Measurements from ENCODE around the gene BTG3. TPM values are rescaled to one million over a fixed set of nuclear protein-coding genes. Genes with fewer than 3 reads are reported as not detected.

Gene BTG3
- total and polyA plus RNA-seq, 10 of the 15 experiments (the other 5 are each of a cell fraction or from before 2014, with no cell fraction given): 15.7 to 74.4 (median 34.8) TPM

DNA sequence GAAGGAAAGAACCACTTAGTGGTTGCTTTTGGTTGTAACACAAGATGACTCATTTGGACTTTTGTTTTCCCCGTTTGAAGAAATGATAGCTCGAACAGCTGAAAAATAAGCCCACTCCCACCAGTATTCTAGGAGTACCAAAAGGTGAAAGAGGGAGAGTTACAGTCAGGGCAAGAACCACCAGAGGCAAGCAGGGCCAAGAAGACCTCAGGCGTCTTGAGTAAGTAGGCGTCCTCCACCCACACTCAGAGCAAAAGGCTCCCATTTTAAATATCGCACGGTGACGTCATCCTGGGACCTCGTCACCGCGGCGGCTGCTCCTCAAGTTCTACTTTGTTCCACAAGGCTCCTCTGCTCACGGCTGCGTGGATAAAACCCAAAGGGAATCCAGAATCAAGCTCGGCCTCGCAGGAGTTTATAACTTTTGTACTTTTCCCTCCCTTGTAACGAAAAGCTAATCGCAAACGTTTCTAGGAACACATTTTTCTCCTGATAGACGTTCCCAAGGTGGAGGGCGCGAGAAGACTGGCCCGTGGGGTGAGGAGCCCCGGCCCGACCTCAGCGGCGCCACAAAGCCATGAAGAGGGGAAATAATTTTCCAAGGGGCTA lies 1.2 kb downstream of the BTG3 start:
- RAD21 ChIA-PET (ENCODE audit: unreplicated experiment): no interaction called here
- Histone ChIP-seq H3K27ac (ENCODE audit: control insufficient read depth, insufficient read depth) (peak overlapping the region; percentile 70), H3K4me1 (ENCODE audit: control insufficient read depth, insufficient read depth, low read length) (peaks cover 4% of the 10 kb centered on the region), H2AFZ (ENCODE audit: control insufficient read depth, low read depth, low read length) (peak overlapping the region; percentile 53), H3K4me2 (ENCODE audit: control insufficient read depth, insufficient read depth) (peak overlapping the region; percentile 90), H4K20me1 (ENCODE audit: control insufficient read depth, insufficient read depth) (no peaks in the 10 kb centered on the region), H3K27me3 (replicated peaks in 1 of 2; ENCODE audit: control insufficient read depth in 2 of 2, insufficient read depth in 2 of 2, low read length in 1 of 2) (no peaks in the 10 kb centered on the region), H3K36me3 (ENCODE audit: control insufficient read depth in 2 of 2, insufficient read depth in 2 of 2, low read length in 1 of 2) (peaks cover 0 to 10% of the 10 kb centered on the region in 2 experiments; a peak in 2 of 4 replicates), H3K4me3 (peak overlapping the region; percentile 100), H3K9me3 (replicated peaks; ENCODE audit: control insufficient read depth, insufficient read depth, low read length) (no peaks in the 10 kb centered on the region), H3K9ac (ENCODE audit: control insufficient read depth, insufficient read depth, low read length) (peak overlapping the region; percentile 93), H3K79me2 (ENCODE audit: control insufficient read depth, insufficient read depth, low read length) (peaks cover 59% of the 10 kb centered on the region)
- in situ Hi-C loops (cut with MboI): loop anchor here (5.0 to 25.0 kb wide), 2 partner anchors 171 to 1874 kb away; partner anchors contain the start of gene USP25
- no peak for FAIRE-seq
- BruUV-seq (replicated peaks): TSS peak; percentile 99
- POLR2A ChIA-PET: interaction anchor here (0.7 to 1.2 kb wide), 3 partner anchors 13 to 170 kb away, joined by 3 to 4 read pairs (median 3); no protein-coding TSS in a partner anchor
- CTCF ChIA-PET: interaction anchor here (1.9 to 4.0 kb wide), 2 partner anchors 10 to 13 kb away, joined by 9 to 17 read pairs; no protein-coding TSS in a partner anchor
- under 1% methylated on average over 26 of the region's 26 CpGs for WGBS (ENCODE audit: insufficient coverage, insufficient replicate concordance, low lambda C conversion rate, missing lambda C conversion rate)
- ATAC-seq: peak; percentile 68
- intact Hi-C loops (cut with micrococcal nuclease; ENCODE audit: unreplicated experiment): loop anchor here (2.0 to 10.0 kb wide), 3 partner anchors 171 to 237 kb away; partner anchors contain the start of gene C21orf91
- DNase-seq (ENCODE audit: low read depth, low spot score): peak; percentile 59
- SMC1A ChIA-PET (ENCODE audit: uncharacterized antibody, unreplicated experiment): interaction anchor here (1.4 to 3.9 kb wide), 2 partner anchors 12 to 207 kb away, joined by 4 to 41 read pairs; no protein-coding TSS in a partner anchor
- TF ChIP-seq, protein P1, sequence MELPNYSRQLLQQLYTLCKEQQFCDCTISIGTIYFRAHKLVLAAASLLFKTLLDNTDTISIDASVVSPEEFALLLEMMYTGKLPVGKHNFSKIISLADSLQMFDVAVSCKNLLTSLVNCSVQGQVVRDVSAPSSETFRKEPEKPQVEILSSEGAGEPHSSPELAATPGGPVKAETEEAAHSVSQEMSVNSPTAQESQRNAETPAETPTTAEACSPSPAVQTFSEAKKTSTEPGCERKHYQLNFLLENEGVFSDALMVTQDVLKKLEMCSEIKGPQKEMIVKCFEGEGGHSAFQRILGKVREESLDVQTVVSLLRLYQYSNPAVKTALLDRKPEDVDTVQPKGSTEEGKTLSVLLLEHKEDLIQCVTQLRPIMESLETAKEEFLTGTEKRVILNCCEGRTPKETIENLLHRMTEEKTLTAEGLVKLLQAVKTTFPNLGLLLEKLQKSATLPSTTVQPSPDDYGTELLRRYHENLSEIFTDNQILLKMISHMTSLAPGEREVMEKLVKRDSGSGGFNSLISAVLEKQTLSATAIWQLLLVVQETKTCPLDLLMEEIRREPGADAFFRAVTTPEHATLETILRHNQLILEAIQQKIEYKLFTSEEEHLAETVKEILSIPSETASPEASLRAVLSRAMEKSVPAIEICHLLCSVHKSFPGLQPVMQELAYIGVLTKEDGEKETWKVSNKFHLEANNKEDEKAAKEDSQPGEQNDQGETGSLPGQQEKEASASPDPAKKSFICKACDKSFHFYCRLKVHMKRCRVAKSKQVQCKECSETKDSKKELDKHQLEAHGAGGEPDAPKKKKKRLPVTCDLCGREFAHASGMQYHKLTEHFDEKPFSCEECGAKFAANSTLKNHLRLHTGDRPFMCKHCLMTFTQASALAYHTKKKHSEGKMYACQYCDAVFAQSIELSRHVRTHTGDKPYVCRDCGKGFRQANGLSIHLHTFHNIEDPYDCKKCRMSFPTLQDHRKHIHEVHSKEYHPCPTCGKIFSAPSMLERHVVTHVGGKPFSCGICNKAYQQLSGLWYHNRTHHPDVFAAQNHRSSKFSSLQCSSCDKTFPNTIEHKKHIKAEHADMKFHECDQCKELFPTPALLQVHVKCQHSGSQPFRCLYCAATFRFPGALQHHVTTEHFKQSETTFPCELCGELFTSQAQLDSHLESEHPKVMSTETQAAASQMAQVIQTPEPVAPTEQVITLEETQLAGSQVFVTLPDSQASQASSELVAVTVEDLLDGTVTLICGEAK (IDR thresholded peaks at IDR 0.05; ENCODE audit: borderline replicate concordance): 0 out of 2 replicates have a peak, but pooled peaks have one; percentile 33
- TF ChIP-seq FOXM1 (IDR thresholded peaks at IDR 0.05; ENCODE audit: low read depth, low read length) (0 out of 2 replicates have a peak, but pooled peaks have one; percentile 17), IKZF1 (conservative IDR thresholded peaks at IDR 0.05) (peak; percentile 48), KDM1A (IDR thresholded peaks at IDR 0.05; ENCODE audit: borderline replicate concordance) (no peak), BACH1 (IDR thresholded peaks at IDR 0.05; ENCODE audit: borderline replicate concordance) (peak; percentile 49; the same call in 1 of the 2 replicates), PAX8 (IDR thresholded peaks at IDR 0.05) (no peak), POLR2AphosphoS2 (IDR thresholded peaks at IDR 0.05; ENCODE audit: low read depth, low read length) (no peak), ESRRA (IDR thresholded peaks at IDR 0.05; ENCODE audit: low read length) (no peak), MTA2 (IDR thresholded peaks at IDR 0.05; ENCODE audit: low read depth) (peak; percentile 33; the same call in 1 of the 2 replicates), RAD21 (IDR thresholded peaks at IDR 0.05; ENCODE audit: insufficient read depth, low read depth, low read length) (no peak), HDAC6 (IDR thresholded peaks at IDR 0.05; ENCODE audit: unreplicated experiment) (no peak), CHD2 (IDR thresholded peaks at IDR 0.05; ENCODE audit: borderline replicate concordance, low read depth, low read length) (no peak), RUNX3 (IDR thresholded peaks at IDR 0.05; ENCODE audit: low read length) (peak; percentile 45), ZZZ3 (IDR thresholded peaks at IDR 0.05; ENCODE audit: control insufficient read depth, insufficient read length, low read depth) (no peak), CREM (IDR thresholded peaks at IDR 0.05; ENCODE audit: low read depth) (peak; percentile 92)
- TF ChIP-seq, protein P2, sequence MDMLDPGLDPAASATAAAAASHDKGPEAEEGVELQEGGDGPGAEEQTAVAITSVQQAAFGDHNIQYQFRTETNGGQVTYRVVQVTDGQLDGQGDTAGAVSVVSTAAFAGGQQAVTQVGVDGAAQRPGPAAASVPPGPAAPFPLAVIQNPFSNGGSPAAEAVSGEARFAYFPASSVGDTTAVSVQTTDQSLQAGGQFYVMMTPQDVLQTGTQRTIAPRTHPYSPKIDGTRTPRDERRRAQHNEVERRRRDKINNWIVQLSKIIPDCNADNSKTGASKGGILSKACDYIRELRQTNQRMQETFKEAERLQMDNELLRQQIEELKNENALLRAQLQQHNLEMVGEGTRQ (IDR thresholded peaks at IDR 0.05; ENCODE audit: borderline replicate concordance, low read depth, low read length): no peak
- TF ChIP-seq, protein P3, sequence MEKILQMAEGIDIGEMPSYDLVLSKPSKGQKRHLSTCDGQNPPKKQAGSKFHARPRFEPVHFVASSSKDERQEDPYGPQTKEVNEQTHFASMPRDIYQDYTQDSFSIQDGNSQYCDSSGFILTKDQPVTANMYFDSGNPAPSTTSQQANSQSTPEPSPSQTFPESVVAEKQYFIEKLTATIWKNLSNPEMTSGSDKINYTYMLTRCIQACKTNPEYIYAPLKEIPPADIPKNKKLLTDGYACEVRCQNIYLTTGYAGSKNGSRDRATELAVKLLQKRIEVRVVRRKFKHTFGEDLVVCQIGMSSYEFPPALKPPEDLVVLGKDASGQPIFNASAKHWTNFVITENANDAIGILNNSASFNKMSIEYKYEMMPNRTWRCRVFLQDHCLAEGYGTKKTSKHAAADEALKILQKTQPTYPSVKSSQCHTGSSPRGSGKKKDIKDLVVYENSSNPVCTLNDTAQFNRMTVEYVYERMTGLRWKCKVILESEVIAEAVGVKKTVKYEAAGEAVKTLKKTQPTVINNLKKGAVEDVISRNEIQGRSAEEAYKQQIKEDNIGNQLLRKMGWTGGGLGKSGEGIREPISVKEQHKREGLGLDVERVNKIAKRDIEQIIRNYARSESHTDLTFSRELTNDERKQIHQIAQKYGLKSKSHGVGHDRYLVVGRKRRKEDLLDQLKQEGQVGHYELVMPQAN (conservative IDR thresholded peaks at IDR 0.05): no peak

Measured in GM12878 (cell line).